K562 (cell line): ENCODE results near the gene IL10. TPM values are rescaled to one million over a fixed set of nuclear protein-coding genes. Genes with fewer than 3 reads are reported as not detected.

ENCODE experiments used
- CREB5 ChIP-seq: fragments of 250-450 bp; sonication (Bioruptor Pico); IDR thresholded peaks from 2 replicates; pipeline ENCODE4 v1.5.0; 2020; ENCODE audit warnings: mild to moderate bottlenecking
- EGR1 ChIP-seq: fragments of 450-650 bp; conservative IDR thresholded peaks from 2 replicates; pipeline ENCODE4 v1.6.1; 2017; ENCODE audit warnings: mild to moderate bottlenecking
- ELF1 ChIP-seq: fragments of 200-800 bp; sonication (Bioruptor generic); IDR thresholded peaks from 2 replicates; pipeline ENCODE4 v1.6.1; 2016; ENCODE audit warnings: missing genetic modification characterization, missing compliant biosample characterization
- ETS1 ChIP-seq: conservative IDR thresholded peaks from 2 replicates; pipeline ENCODE4 v1.6.1; 2011; ENCODE audit warnings: low read depth, mild to moderate bottlenecking, low read length; ENCODE audit not compliant: control insufficient read depth
- FOXA3 ChIP-seq, 2 experiments: fragments of 450-650 bp in 1 of 2; sonication (generic) in 1 of 2; formaldehyde crosslinking; IDR thresholded peaks in 1 of 2; conservative IDR thresholded peaks in 1 of 2; 2 replicates each; pipeline versions ENCODE4 v1.4.0 to v1.8.0; 2020 to 2022; ENCODE audit warnings: mild to moderate bottlenecking in 2 of 2, missing genetic modification reagents in 1 of 2
- HBP1 ChIP-seq: fragments of 450-650 bp; formaldehyde crosslinking; IDR thresholded peaks from 2 replicates; pipeline ENCODE4 v1.4.0; 2022; ENCODE audit warnings: missing genetic modification characterization
- IRF2 ChIP-seq: sonication (generic); formaldehyde crosslinking; IDR thresholded peaks from 2 replicates; pipeline ENCODE4 v1.8.1; 2022; ENCODE audit warnings: mild to moderate bottlenecking, missing genetic modification reagents
- NFE2L1 ChIP-seq: fragments of 450-650 bp; IDR thresholded peaks from 2 replicates; pipeline ENCODE4 v1.6.1; 2016; ENCODE audit warnings: missing genetic modification characterization, low read depth, mild to moderate bottlenecking, missing compliant biosample characterization, moderate library complexity, borderline replicate concordance
- NR2C2 ChIP-seq, 2 experiments: fragments of 200-800 bp in 1 of 2; sonication (Bioruptor generic) in 1 of 2; sonication (generic) in 1 of 2; formaldehyde crosslinking in 1 of 2; IDR thresholded peaks; 2 replicates each; pipeline versions ENCODE4 v1.6.1 to v1.8.0; 2016 to 2022; ENCODE audit warnings: mild to moderate bottlenecking in 1 of 2, missing compliant biosample characterization in 1 of 2, missing genetic modification characterization in 1 of 2, missing genetic modification reagents in 1 of 2
- NR4A1 ChIP-seq, 2 experiments: fragments of 250-450 bp in 1 of 2; fragments of 450-650 bp in 1 of 2; sonication (Bioruptor Pico) in 1 of 2; IDR thresholded peaks; 2 replicates each; pipeline versions ENCODE4 v1.4.0 to v1.6.1; 2016 to 2020; ENCODE audit warnings: mild to moderate bottlenecking in 2 of 2, missing compliant biosample characterization in 1 of 2, missing genetic modification characterization in 1 of 2, moderate library complexity in 1 of 2
- RERE ChIP-seq: sonication (generic); formaldehyde crosslinking; IDR thresholded peaks from 2 replicates; pipeline ENCODE4 v1.8.0; 2023; ENCODE audit warnings: missing genetic modification reagents, mild to moderate bottlenecking, borderline replicate concordance
- SMARCE1 ChIP-seq: fragments of 450-650 bp; IDR thresholded peaks from 2 replicates; pipeline ENCODE4 v1.7.1; 2016; ENCODE audit warnings: mild to moderate bottlenecking
- STAG1 ChIP-seq: sonication (generic); formaldehyde crosslinking; IDR thresholded peaks from 2 replicates; pipeline ENCODE4 v1.5.0; 2020; ENCODE audit warnings: missing genetic modification reagents, borderline replicate concordance
- ZNF140 ChIP-seq: fragments of 250-450 bp; sonication (Bioruptor Pico); IDR thresholded peaks from 2 replicates; pipeline ENCODE4 v1.8.0; 2021; ENCODE audit warnings: moderate library complexity, mild to moderate bottlenecking, inconsistent platforms
- ZNF511 ChIP-seq: sonication (generic); formaldehyde crosslinking; IDR thresholded peaks from 2 replicates; pipeline ENCODE4 v1.8.0; 2022; ENCODE audit warnings: mild to moderate bottlenecking, missing genetic modification reagents
- ZNF785 ChIP-seq: fragments of 250-450 bp; sonication (Bioruptor Pico); IDR thresholded peaks from 2 replicates; pipeline ENCODE4 v1.4.0; 2020; ENCODE audit warnings: mild to moderate bottlenecking
- ZZZ3 ChIP-seq: fragments of 450-650 bp; IDR thresholded peaks from 2 replicates; pipeline ENCODE4 v1.6.1; 2016; ENCODE audit warnings: antibody characterized with exemption, mild to moderate bottlenecking, moderate library complexity
- polyA plus RNA-seq, 8 experiments: library from polyadenylated mRNA; depleted of rRNA in 4 of 8; stranded (reverse) in 5 of 8; unstranded in 3 of 8; fragments of >200 nt; fragmentation: Nextera tagmentation in 2 of 8; fragmentation: Illumina TruSeq in 1 of 8; extraction: Ambion mirVana in 2 of 8; extraction: Trizol in 1 of 8; gene quantifications; 2 replicates each; pipeline versions ENCODE4 v1.2.1 to v1.2.3, GENCODE V29; 2011 to 2014; ENCODE audit warnings: inconsistent platforms in 1 of 8, missing spikeins in 1 of 8
- total RNA-seq, 7 experiments: library from RNA; depleted of rRNA in 6 of 7; stranded (reverse); fragments of >200 nt in 6 of 7; fragmentation: Illumina TruSeq in 2 of 7; extraction: Trizol in 2 of 7; gene quantifications; 2 replicates each; pipeline versions ENCODE4 v1.2.1 to v1.2.3, GENCODE V29; 2011 to 2021; ENCODE audit warnings: low replicate concordance in 1 of 7

IL10 gene
- total and polyA plus RNA-seq, 9 of the 15 experiments (the other 6 are each of a cell fraction or from before 2014, with no cell fraction given): 0.29 TPM; not detected in 8

GRCh38 chr1:206735553-206736031, 36.7 kb downstream of the IL10 start (continued):
- TF ChIP-seq RERE (CRISPR knock-in tag): no peak
- TF ChIP-seq STAG1: no peak
- TF ChIP-seq NFE2L1 (tag): no peak
- peak; percentile 95 for TF ChIP-seq SMARCE1
- TF ChIP-seq HBP1 (CRISPR knock-in tag): peak; percentile 42; the same call in 1 of the 2 replicates
- TF ChIP-seq NR2C2 (CRISPR knock-in tag; IDR thresholded peaks at IDR 0.05): no peak
- TF ChIP-seq NR2C2 (tag; IDR thresholded peaks at IDR 0.05): peak; percentile 64
- no peak for TF ChIP-seq ZNF785 (CRISPR knock-in tag)
- peak; percentile 71 for TF ChIP-seq ELF1 (tag)
- peak; percentile 46 to 56; a peak in 2 of 4 replicates for TF ChIP-seq FOXA3 (CRISPR knock-in tag; conservative IDR thresholded peaks at IDR 0.05 in 1 of 2, IDR thresholded peaks at IDR 0.05 in 1 of 2)
- no peak for TF ChIP-seq NR4A1 (CRISPR knock-in tag; IDR thresholded peaks at IDR 0.05)
- peak; percentile 86 for TF ChIP-seq NR4A1 (tag; IDR thresholded peaks at IDR 0.05)
- no peak; the same call in 1 of the 2 replicates for TF ChIP-seq IRF2
- TF ChIP-seq ZNF140 (CRISPR knock-in tag): no peak
- TF ChIP-seq ETS1: peak; percentile 55; the same call in 1 of the 2 replicates
- TF ChIP-seq ZNF511: no peak
- TF ChIP-seq ZZZ3: no peak
- peak; percentile 72 for TF ChIP-seq EGR1
- no peak for TF ChIP-seq CREB5 (CRISPR knock-in tag)
